GM10847 (cell line): ENCODE data around the gene KIF26A.

Experiments
- POLR2A ChIP-seq: IDR thresholded peaks from 2 replicates; pipeline ENCODE4 v1.6.1; 2011; ENCODE audit not compliant: insufficient read length; ENCODE audit errors: extremely low read depth

KIF26A gene

DNA sequence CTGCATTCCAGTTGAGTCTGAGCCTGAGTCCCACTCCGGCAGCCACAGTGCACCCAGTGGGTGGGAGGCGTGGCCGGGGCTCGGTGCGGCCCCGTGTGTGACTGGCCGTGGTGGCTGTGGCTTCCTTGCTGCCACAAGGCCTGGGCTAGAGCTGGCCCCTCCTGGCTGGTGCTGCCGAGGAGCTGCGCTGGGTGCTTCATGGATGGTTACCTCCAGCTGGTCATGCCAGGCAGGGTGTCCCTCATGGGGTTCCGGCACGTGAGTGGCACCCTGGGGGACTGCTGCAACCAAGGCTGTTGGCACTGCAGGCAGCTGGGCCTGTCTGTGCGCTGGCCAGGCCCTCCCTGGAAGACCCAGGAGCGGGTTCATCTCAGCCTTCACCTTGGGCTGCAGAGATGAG is 62.7 kb downstream of the KIF26A start:
- TF ChIP-seq POLR2A, result no peak

- no peak for TF ChIP-seq POLR2A
Measured at GRCh38 chr14:104201496-104201895, 63.1 kb downstream of the KIF26A start.

GRCh38 chr14:104202259-104203070 is 64.1 kb downstream of the KIF26A start:
- no peak for TF ChIP-seq POLR2A

GRCh38 chr14:104203071-104203425 is 64.7 kb downstream of the KIF26A start:
- no peak for TF ChIP-seq POLR2A

DNA sequence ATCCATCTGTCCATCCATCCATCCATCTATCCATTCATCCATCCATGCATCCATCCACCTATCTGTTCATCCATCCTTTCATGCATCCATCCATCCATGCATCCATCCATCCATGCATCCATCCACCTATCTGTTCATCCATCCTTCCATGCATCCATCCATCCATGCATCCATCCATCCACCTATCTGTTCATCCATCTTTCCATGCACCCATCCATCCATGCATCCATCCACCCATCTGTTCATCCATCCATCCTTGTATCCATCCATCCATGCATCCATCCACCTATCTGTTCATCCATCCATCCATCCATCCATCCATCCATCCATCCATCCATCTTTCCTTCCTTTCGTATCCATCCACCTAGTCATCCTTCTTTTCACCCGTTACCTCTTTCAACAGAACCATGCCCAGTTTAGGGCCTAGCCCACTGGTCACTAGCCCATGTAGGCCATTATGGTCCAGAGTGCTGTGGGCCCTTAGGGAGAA is 66.3 kb downstream of the KIF26A start:
- no peak for TF ChIP-seq POLR2A

DNA sequence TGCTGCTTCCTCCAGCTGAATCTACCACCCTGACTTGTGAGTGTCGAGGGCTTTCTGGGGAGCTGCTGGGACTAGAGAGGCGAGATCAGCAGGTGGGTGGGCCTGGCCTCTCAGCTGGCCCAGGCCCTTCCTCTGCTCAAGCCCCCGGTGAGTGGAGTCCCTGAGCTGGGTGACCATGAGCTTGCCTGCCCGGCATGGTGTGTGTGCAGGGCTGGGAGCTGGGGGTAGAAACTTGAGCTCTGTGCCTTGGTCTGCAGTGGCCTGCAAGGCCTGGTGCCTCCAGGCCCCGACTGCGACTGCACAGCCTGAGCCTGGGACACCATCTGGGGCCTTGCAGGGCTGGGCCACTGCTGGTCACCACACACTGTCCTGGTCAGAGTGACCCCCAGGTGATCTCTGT is 67.4 kb downstream of the KIF26A start:
- no peak for TF ChIP-seq POLR2A

GRCh38 chr14:104206281-104206904 is 68.0 kb downstream of the KIF26A start:
- TF ChIP-seq POLR2A, result no peak

DNA sequence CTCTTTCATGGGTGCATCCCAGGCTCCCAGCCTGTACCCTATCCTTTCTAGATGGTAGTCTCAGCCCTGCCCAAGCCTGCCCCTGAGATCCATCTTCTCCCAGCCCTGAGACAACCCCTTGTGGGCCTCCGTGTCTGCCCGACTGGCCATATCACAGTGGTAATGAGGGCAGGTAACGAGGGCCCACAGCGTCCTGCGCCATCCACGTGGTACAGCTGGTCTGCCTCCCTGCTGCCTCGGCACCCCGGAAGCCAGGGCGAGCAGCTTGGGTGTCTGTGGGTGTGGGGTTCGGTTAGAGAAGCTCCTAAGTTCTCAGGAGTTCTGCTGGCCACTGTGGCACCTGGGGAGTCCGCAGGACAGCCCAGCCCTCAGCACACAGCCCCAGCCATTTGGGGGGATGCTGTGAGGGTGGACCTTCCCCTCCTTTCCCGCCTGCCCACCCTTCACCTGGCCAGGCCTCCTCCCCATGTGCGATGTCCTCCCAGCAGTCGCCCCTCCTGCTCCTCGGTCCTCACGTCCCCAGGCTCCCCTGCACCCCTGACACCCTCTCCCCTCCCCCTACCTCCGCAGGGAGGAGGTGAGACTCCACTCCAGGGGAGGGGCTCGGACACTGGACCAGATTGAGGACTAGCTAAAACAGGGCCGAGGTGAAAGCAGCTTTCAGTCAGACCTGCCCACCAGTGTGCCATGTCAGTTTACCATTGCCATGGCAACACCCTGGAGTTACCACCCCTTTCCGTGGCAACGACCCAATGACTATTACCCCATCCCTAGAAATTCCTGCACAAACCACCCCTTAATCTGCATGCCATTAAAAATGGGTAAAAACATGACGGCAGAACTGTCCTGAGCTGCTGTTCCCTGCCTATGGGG is 69.0 kb downstream of the KIF26A start:
- no peak for TF ChIP-seq POLR2A

- TF ChIP-seq POLR2A, result no peak
Measured at GRCh38 chr14:104209985-104210816, 71.8 kb downstream of the KIF26A start.

DNA sequence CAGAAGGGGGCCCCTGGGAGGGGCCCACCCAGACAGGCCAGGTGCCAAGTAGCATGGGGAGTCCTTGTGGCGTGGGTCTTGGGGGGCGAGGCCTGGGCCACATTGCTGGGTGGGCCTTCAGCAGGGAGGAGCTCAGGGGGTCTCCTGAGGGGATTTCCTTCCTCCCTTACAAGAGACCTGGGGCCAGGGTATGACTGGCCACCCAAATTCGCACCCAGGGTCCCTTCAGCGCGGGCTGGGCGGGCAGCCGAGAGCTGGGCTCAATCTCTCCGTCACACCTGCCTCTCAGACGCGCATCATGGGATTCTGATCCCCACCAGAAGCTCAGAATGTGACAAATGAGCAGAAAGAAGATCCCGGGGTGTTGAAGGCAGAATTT is 72.4 kb downstream of the KIF26A start:
- TF ChIP-seq POLR2A, result no peak

- TF ChIP-seq POLR2A, result no peak
Measured at GRCh38 chr14:104211215-104211614, 72.8 kb downstream of the KIF26A start.

GRCh38 chr14:104211741-104212140 is 73.4 kb downstream of the KIF26A start:
- TF ChIP-seq POLR2A, result no peak

DNA sequence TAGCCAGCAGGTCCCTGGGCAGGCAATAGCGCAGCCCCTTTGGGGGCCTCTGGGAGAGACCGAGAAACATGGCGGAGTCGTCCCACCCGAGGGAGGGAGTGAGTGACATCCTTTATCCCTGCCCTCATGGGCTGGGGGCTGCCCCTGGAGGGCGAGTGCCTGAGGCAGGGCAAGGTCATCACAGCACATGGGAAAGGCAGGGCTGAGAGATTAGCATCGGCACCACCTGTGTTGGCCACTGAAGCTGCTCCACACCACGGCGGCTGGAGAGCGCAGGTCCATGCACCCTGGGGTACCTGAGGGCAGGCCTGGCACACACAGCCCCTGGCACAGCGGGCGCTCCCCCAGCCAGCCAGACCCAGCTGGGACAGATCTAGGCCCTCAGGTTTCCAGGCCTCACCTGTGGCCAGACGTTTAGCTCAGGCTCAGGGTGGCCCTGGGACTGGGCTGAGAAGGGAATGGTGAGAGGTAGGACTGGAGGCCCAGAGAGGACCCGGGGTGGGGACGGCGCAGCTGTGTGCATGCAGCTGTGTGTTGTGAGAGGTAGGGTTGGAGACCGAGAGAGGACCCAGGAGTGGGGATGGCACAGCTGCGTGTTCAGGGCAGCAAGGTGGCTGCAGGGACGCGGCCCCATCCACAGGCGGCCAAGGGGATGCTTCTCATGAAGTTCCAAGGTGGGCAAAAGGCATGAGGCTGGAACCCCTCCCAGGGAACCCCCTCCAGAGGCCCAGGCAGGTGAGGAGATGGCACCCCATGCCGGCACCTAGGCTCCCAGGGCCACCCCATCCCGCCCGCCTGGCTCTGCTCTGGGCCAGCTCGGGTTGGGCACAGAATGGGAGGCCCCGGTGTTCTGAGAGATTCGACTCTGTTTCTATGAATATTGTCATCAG is 74.1 kb downstream of the KIF26A start:
- TF ChIP-seq POLR2A, result no peak
